ENCODE data around the gene GNAI2.

GNAI2 gene

GRCh38 chr3:50217681-50218080 is 18.3 kb upstream of the GNAI2 start:
- Histone ChIP-seq H3K4me3 (ENCODE audit: severe bottlenecking) (no peak overlapping the region), H3K27ac (ENCODE audit: poor library complexity, severe bottlenecking) (no peak overlapping the region), H3K36me3 (ENCODE audit: low read depth) (no peaks in the 10 kb centered on the region), H3K27me3 (ENCODE audit: insufficient read depth, poor library complexity, severe bottlenecking) (no peaks in the 10 kb centered on the region), H3K4me1 (ENCODE audit: insufficient read depth, poor library complexity, severe bottlenecking) (no peaks in the 10 kb centered on the region), H3K9me3 (ENCODE audit: severe bottlenecking) (no peaks in the 10 kb centered on the region)
- ATAC-seq (ENCODE audit: low read depth) (peak; percentile 32; the same call in 1 of the 3 replicates), DNase-seq (ENCODE audit: low spot score) (no peak)
- TF ChIP-seq CTCF (IDR thresholded peaks at IDR 0.05; ENCODE audit: poor library complexity, severe bottlenecking): no peak

- Histone ChIP-seq H3K27ac (ENCODE audit: poor library complexity, severe bottlenecking) (no peak overlapping the region), H3K4me3 (ENCODE audit: severe bottlenecking) (no peak overlapping the region), H3K36me3 (ENCODE audit: low read depth) (no peaks in the 10 kb centered on the region), H3K4me1 (ENCODE audit: insufficient read depth, poor library complexity, severe bottlenecking) (no peaks in the 10 kb centered on the region), H3K27me3 (ENCODE audit: insufficient read depth, poor library complexity, severe bottlenecking) (no peaks in the 10 kb centered on the region), H3K9me3 (ENCODE audit: severe bottlenecking) (no peaks in the 10 kb centered on the region)
- ATAC-seq (ENCODE audit: low read depth) (no peak), DNase-seq (ENCODE audit: low spot score) (no peak)
- TF ChIP-seq CTCF (IDR thresholded peaks at IDR 0.05; ENCODE audit: poor library complexity, severe bottlenecking): no peak
These were observed 17.6 kb upstream of the GNAI2 start for GRCh38 chr3:50218448-50218847.

- Histone ChIP-seq H3K4me1 (ENCODE audit: insufficient read depth, poor library complexity, severe bottlenecking) (no peaks in the 10 kb centered on the region), H3K4me3 (ENCODE audit: severe bottlenecking) (no peak overlapping the region), H3K27ac (ENCODE audit: poor library complexity, severe bottlenecking) (no peak overlapping the region), H3K27me3 (ENCODE audit: insufficient read depth, poor library complexity, severe bottlenecking) (no peaks in the 10 kb centered on the region), H3K36me3 (ENCODE audit: low read depth) (no peaks in the 10 kb centered on the region), H3K9me3 (ENCODE audit: severe bottlenecking) (no peaks in the 10 kb centered on the region)
- no peak for TF ChIP-seq CTCF (IDR thresholded peaks at IDR 0.05; ENCODE audit: poor library complexity, severe bottlenecking)
- ATAC-seq (ENCODE audit: low read depth) (no peak), DNase-seq (ENCODE audit: low spot score) (no peak)
These were observed 16.7 kb upstream of the GNAI2 start for GRCh38 chr3:50219285-50219684.

- no peak for TF ChIP-seq CTCF (IDR thresholded peaks at IDR 0.05; ENCODE audit: poor library complexity, severe bottlenecking)
- no peak overlapping the region for H3K4me3 ChIP-seq (ENCODE audit: severe bottlenecking)
- H3K9me3 ChIP-seq (ENCODE audit: severe bottlenecking): no peaks in the 10 kb centered on the region
- H3K27me3 ChIP-seq (ENCODE audit: insufficient read depth, poor library complexity, severe bottlenecking): no peaks in the 10 kb centered on the region
- ATAC-seq (ENCODE audit: low read depth): no peak
- no peak for DNase-seq (ENCODE audit: low spot score)
- H3K27ac ChIP-seq (ENCODE audit: poor library complexity, severe bottlenecking): no peak overlapping the region
- H3K36me3 ChIP-seq (ENCODE audit: low read depth): no peaks in the 10 kb centered on the region
- H3K4me1 ChIP-seq (ENCODE audit: insufficient read depth, poor library complexity, severe bottlenecking): no peaks in the 10 kb centered on the region
These were observed 15.9 kb upstream of the GNAI2 start for GRCh38 chr3:50220109-50220508.

- no peak for DNase-seq (ENCODE audit: low spot score)
- no peaks in the 10 kb centered on the region for H3K4me1 ChIP-seq (ENCODE audit: insufficient read depth, poor library complexity, severe bottlenecking)
- H3K27ac ChIP-seq (ENCODE audit: poor library complexity, severe bottlenecking): no peak overlapping the region
- TF ChIP-seq CTCF (IDR thresholded peaks at IDR 0.05; ENCODE audit: poor library complexity, severe bottlenecking): no peak
- no peaks in the 10 kb centered on the region for H3K27me3 ChIP-seq (ENCODE audit: insufficient read depth, poor library complexity, severe bottlenecking)
- H3K36me3 ChIP-seq (ENCODE audit: low read depth): no peaks in the 10 kb centered on the region
- no peaks in the 10 kb centered on the region for H3K9me3 ChIP-seq (ENCODE audit: severe bottlenecking)
- no peak for ATAC-seq (ENCODE audit: low read depth)
- no peak overlapping the region for H3K4me3 ChIP-seq (ENCODE audit: severe bottlenecking)
These were observed 15.0 kb upstream of the GNAI2 start for GRCh38 chr3:50221051-50221410.

Measured in RWPE2 (cell line).